Lower lobe of right lung (tissue), 2 donors: ENCODE measurements around the gene RPA1. TPM values are rescaled to one million over a fixed set of nuclear protein-coding genes. Genes with fewer than 3 reads are reported as not detected.
A peak's percentile ranks its signal among the peaks of the same experiment; 100 is the strongest.

Experiments
- ATAC-seq, 2 donors: fragments of 200-7000 bp; cut with Tn5 transposase; one replicate each; pipeline ENCODE4 v1.9.1; 2020 to 2022; ENCODE audit warnings: mild to moderate bottlenecking in 2 of 2, moderate library complexity in 2 of 2
- DNase-seq: peaks from one replicate; pipeline ENCODE4 v3.0.0-alpha.2; 2020
- H3K27ac ChIP-seq: fragments of 200-600 bp; one replicate; pipeline ENCODE4 v1.8.0; 2022
- H3K27me3 ChIP-seq: fragments of 200-600 bp; one replicate; pipeline ENCODE4 v1.8.0; 2022; ENCODE audit warnings: low read depth
- H3K36me3 ChIP-seq: fragments of 200-600 bp; one replicate; pipeline ENCODE4 v1.8.0; 2022; ENCODE audit warnings: mild to moderate bottlenecking
- H3K4me1 ChIP-seq: fragments of 200-600 bp; one replicate; pipeline ENCODE4 v1.8.0; 2022
- H3K4me3 ChIP-seq: fragments of 200-600 bp; one replicate; pipeline ENCODE4 v1.8.0; 2022; ENCODE audit warnings: mild to moderate bottlenecking
- H3K9me3 ChIP-seq: fragments of 200-600 bp; one replicate; pipeline ENCODE4 v1.8.0; 2022
- CTCF ChIP-seq: fragments of 200-600 bp; IDR thresholded peaks from one replicate; pipeline ENCODE4 v1.8.0; 2022; ENCODE audit warnings: antibody characterized with exemption, mild to moderate bottlenecking
- intact Hi-C: fragments of 100-400 bp; cut with DNase I; formaldehyde crosslinking; loops from one replicate; pipeline ENCODE4 v1.11.0; 2022
- total RNA-seq: library from RNA; stranded (reverse); fragmentation: NEBNext Ultra II Directional; extraction: Animal tissue kit (Norgen Biotek cat#: 25700); gene quantifications from one replicate; pipeline ENCODE4 v1.2.1, GENCODE V29; 2021
- donor health status: DM: no; HTN: yes; CAD: no; lungs with severe emphysema.

RPA1 gene
- total RNA-seq, 1 donor from 2014 or later, result 67.1 TPM

GRCh38 chr17:1947743-1948516, 118.1 kb downstream of the RPA1 start:
- Histone ChIP-seq H3K27me3 (no peaks in the 10 kb centered on the region), H3K27ac (no peak overlapping the region), H3K4me3 (no peak overlapping the region), H3K36me3 (no peaks in the 10 kb centered on the region), H3K4me1 (no peaks in the 10 kb centered on the region), H3K9me3 (no peaks in the 10 kb centered on the region)
- no peak for TF ChIP-seq CTCF
- ATAC-seq, result peak; percentile 5 to 25
- intact Hi-C loops, result no loop called here
- DNase-seq, result no peak

- ATAC-seq (no peak), DNase-seq (no peak)
- Histone ChIP-seq H3K27me3 (no peaks in the 10 kb centered on the region), H3K9me3 (no peaks in the 10 kb centered on the region), H3K27ac (no peak overlapping the region), H3K36me3 (no peaks in the 10 kb centered on the region), H3K4me1 (no peaks in the 10 kb centered on the region), H3K4me3 (no peak overlapping the region)
- intact Hi-C loops, result no loop called here
- TF ChIP-seq CTCF, result no peak
Measured at GRCh38 chr17:1948517-1948825, 118.7 kb downstream of the RPA1 start.

Other genes with a start within 250 kb of the RPA1 start
- 44.6 TPM for gene SLC43A2, start 201.2 kb upstream of the RPA1 start, total RNA-seq
- 37.4 TPM for gene SCARF1, start 184.3 kb upstream of the RPA1 start, total RNA-seq
- 41.5 TPM for gene RILP, start 180.1 kb upstream of the RPA1 start, total RNA-seq
- 280 TPM for gene PRPF8, start 145.1 kb upstream of the RPA1 start, total RNA-seq
- 13.4 TPM for gene TLCD2, start 119.6 kb upstream of the RPA1 start, total RNA-seq
- gene WDR81, start 105.3 kb upstream of the RPA1 start, total RNA-seq, result 49.9 TPM
- gene SERPINF2, start 87.1 kb upstream of the RPA1 start, total RNA-seq, result 24.1 TPM
- 204 TPM for gene SERPINF1, start 67.9 kb upstream of the RPA1 start, total RNA-seq
- 21.9 TPM for gene SMYD4, start 103 bp upstream of the RPA1 start, total RNA-seq
- 5.8 TPM for gene RTN4RL1, start 195.3 kb downstream of the RPA1 start, total RNA-seq
- 38.0 TPM for gene DPH1, start 200.1 kb downstream of the RPA1 start, total RNA-seq
- gene OVCA2, start 212.0 kb downstream of the RPA1 start, total RNA-seq, result 20.3 TPM
- gene HIC1, start 225.1 kb downstream of the RPA1 start, total RNA-seq, result 20.6 TPM